Activated B cell treated with CpG ODN at 0.5 μM for 24 hours (primary cell): ENCODE data around the gene FAH. TPM values are rescaled to one million over a fixed set of nuclear protein-coding genes. Genes with fewer than 3 reads are reported as not detected.

Experiments
- ATAC-seq: fragments of 200-7000 bp; cut with Tn5 transposase; one replicate; pipeline ENCODE4 v1.10.0; 2021; ENCODE audit warnings: low read depth, mild to moderate bottlenecking, moderate library complexity
- CTCF ChIA-PET: fragments of 350-600 bp; sonication (Branson Sonifier 250); formaldehyde crosslinking; loops from one replicate; lab custom pipeline; 2021; ENCODE audit warnings: antibody characterized with exemption; lab: Charles Lee
- POLR2A ChIA-PET: fragments of 350-600 bp; sonication (Branson Sonifier 250); formaldehyde crosslinking; loops from one replicate; lab custom pipeline; 2021; ENCODE audit warnings: antibody characterized with exemption; lab: Charles Lee
- DNase-seq: peaks from one replicate; pipeline ENCODE4 v3.0.0; 2022
- H3K27ac Mint-ChIP-seq: one replicate; pipeline ENCODE4 v1.8.0; 2020; ENCODE audit warnings: mixed read lengths
- H3K27me3 Mint-ChIP-seq: one replicate; pipeline ENCODE4 v1.8.0; 2021; ENCODE audit warnings: mixed read lengths
- H3K36me3 Mint-ChIP-seq: one replicate; pipeline ENCODE4 v1.8.0; 2021; ENCODE audit warnings: low read depth, mixed read lengths
- H3K4me1 Mint-ChIP-seq: one replicate; pipeline ENCODE4 v1.8.0; 2021; ENCODE audit warnings: mixed read lengths
- H3K4me3 Mint-ChIP-seq: one replicate; pipeline ENCODE4 v1.8.0; 2020; ENCODE audit warnings: mild to moderate bottlenecking, mixed read lengths
- H3K9me3 Mint-ChIP-seq: one replicate; pipeline ENCODE4 v1.8.0; 2020; ENCODE audit warnings: mixed read lengths
- intact Hi-C: fragments of 100-400 bp; cut with micrococcal nuclease; formaldehyde crosslinking; loops from one replicate; pipeline ENCODE4 v1.15.1; 2024
- total RNA-seq: library from RNA; stranded (reverse); gene quantifications from 2 replicates; pipeline ENCODE4 v1.2.3, GENCODE V29; 2022
- TF ChIP-seq, protein P1 (sequence below): fragments of 200-600 bp; IDR thresholded peaks from one replicate; pipeline ENCODE4 v1.8.0; 2022; ENCODE audit warnings: antibody characterized with exemption, mild to moderate bottlenecking

The FAH gene
- total RNA-seq, 1 donor from 2014 or later = 8.6 TPM

DNA sequence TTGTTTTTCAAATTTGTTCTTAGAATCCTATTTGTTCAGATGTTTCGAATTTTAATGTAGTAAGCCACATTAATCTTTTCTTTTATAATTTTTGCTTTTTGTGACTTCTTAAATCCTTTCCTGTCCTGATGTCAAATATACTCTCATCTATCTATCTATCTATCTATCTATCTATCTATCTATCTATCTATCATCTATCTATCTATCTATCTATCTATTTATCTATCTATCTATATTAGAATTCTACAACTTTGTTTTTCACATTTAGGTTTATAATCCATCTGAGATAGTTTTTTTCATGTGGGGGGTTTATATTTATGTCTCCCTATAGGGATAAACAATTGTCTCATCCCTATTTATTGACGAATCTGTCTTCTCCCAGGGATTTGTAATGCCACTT, 67.2 kb downstream of the FAH start:
- Mint-ChIP-seq H3K4me1 (no peaks in the 10 kb centered on the region), H3K9me3 (no peaks in the 10 kb centered on the region), H3K27me3 (peaks cover 11% of the 10 kb centered on the region), H3K27ac (no peak overlapping the region), H3K4me3 (no peak overlapping the region), H3K36me3 (no peaks in the 10 kb centered on the region)
- intact Hi-C loops = no loop called here
- CTCF ChIA-PET = no interaction called here
- no peak for ATAC-seq
- TF ChIP-seq, protein P1, sequence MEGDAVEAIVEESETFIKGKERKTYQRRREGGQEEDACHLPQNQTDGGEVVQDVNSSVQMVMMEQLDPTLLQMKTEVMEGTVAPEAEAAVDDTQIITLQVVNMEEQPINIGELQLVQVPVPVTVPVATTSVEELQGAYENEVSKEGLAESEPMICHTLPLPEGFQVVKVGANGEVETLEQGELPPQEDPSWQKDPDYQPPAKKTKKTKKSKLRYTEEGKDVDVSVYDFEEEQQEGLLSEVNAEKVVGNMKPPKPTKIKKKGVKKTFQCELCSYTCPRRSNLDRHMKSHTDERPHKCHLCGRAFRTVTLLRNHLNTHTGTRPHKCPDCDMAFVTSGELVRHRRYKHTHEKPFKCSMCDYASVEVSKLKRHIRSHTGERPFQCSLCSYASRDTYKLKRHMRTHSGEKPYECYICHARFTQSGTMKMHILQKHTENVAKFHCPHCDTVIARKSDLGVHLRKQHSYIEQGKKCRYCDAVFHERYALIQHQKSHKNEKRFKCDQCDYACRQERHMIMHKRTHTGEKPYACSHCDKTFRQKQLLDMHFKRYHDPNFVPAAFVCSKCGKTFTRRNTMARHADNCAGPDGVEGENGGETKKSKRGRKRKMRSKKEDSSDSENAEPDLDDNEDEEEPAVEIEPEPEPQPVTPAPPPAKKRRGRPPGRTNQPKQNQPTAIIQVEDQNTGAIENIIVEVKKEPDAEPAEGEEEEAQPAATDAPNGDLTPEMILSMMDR = no peak
- POLR2A ChIA-PET = no interaction called here
- DNase-seq = no peak

DNA sequence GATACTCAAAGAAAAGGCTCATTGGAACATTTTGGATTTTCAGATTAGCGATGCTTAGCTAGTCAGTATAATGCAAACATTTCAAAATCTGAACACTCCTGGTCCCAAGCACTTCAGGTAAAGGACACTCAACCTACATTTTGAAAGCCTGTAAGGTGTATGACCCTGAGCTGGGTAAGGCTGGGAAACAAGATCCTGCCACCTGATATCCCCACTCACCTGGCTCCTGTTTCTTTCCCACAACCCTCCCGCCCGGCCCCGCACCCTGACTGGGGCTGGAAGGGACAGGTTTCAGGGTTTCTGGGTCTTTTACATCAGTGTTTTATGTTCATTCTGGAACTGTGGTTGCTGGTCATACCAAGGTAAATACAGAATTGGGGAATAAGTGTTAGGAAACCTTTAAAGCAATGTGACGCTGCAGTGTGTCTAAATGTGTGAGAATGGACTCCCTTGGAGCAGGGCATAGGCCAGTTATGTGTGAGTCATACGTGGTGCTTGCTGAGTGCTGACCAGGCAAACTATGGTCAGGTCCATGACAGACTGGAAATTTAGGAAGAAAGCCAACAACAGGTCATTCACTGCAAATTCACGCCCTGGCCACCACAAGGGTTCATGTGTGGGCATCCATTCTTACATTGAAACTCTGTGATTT, 76.3 kb downstream of the FAH start:
- POLR2A ChIA-PET = no interaction called here
- Mint-ChIP-seq H3K36me3 (no peaks in the 10 kb centered on the region), H3K27ac (no peak overlapping the region), H3K4me1 (no peaks in the 10 kb centered on the region), H3K27me3 (peaks cover 44% of the 10 kb centered on the region), H3K4me3 (no peak overlapping the region), H3K9me3 (peaks cover 4% of the 10 kb centered on the region)
- TF ChIP-seq, protein P1 = no peak
- ATAC-seq (no peak), DNase-seq (no peak)
- CTCF ChIA-PET = no interaction called here
- intact Hi-C loops = no loop called here

GRCh38 chr15:80231371-80231770, 78.6 kb downstream of the FAH start:
- ChIA-PET POLR2A (no interaction called here), CTCF (no interaction called here)
- ATAC-seq = no peak
- H3K27me3 Mint-ChIP-seq = peaks cover 38% of the 10 kb centered on the region
- TF ChIP-seq, protein P1 = no peak
- H3K27ac Mint-ChIP-seq = no peak overlapping the region
- H3K4me3 Mint-ChIP-seq = no peak overlapping the region
- H3K9me3 Mint-ChIP-seq = no peaks in the 10 kb centered on the region
- H3K36me3 Mint-ChIP-seq = no peaks in the 10 kb centered on the region
- DNase-seq = no peak
- H3K4me1 Mint-ChIP-seq = no peaks in the 10 kb centered on the region
- intact Hi-C loops = no loop called here

GRCh38 chr15:80233581-80233980, 80.8 kb downstream of the FAH start:
- no peaks in the 10 kb centered on the region for H3K4me1 Mint-ChIP-seq
- TF ChIP-seq, protein P1 = no peak
- no peak for DNase-seq
- no peaks in the 10 kb centered on the region for H3K36me3 Mint-ChIP-seq
- H3K27ac Mint-ChIP-seq = no peak overlapping the region
- no peak for ATAC-seq
- no peak overlapping the region for H3K4me3 Mint-ChIP-seq
- CTCF ChIA-PET = interaction anchor here (2.5 kb wide), 1 partner anchor 852 kb away, joined by 8 read pairs; no protein-coding TSS in a partner anchor
- POLR2A ChIA-PET = interaction anchor here (0.6 kb wide), 1 partner anchor 874 kb away, joined by 4 read pairs; no protein-coding TSS in a partner anchor
- H3K9me3 Mint-ChIP-seq = no peaks in the 10 kb centered on the region
- H3K27me3 Mint-ChIP-seq = peaks cover 31% of the 10 kb centered on the region
- intact Hi-C loops = no loop called here

DNA sequence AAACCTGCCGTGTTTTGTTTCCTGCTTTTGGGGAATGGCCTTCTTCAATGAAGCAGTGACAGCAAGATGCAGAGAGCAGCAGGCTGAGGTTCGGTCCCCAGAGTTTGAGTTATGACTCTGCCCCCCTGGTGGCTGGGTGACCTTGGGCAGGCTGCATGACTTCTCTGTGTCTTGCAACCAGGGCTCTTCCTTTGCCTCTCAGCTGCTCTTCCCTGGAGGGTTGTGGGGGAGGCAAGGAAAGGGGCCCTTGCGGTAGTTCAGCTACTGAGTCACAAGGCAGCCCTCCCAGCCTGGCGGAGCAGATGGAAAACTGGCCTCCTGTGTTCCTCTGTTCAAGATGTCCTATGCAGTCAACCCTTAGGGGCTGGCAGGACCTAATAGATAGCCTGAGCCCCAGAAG, 82.1 kb downstream of the FAH start:
- no peak overlapping the region for H3K4me3 Mint-ChIP-seq
- CTCF ChIA-PET = interaction anchor here (1.0 to 2.5 kb wide), 2 partner anchors 853 to 855 kb away, joined by 3 to 8 read pairs; no protein-coding TSS in a partner anchor
- H3K9me3 Mint-ChIP-seq = no peaks in the 10 kb centered on the region
- ATAC-seq = no peak
- TF ChIP-seq, protein P1 = no peak
- intact Hi-C loops = no loop called here
- H3K36me3 Mint-ChIP-seq = no peaks in the 10 kb centered on the region
- POLR2A ChIA-PET = no interaction called here
- peaks cover 24% of the 10 kb centered on the region for H3K27me3 Mint-ChIP-seq
- H3K27ac Mint-ChIP-seq = no peak overlapping the region
- no peaks in the 10 kb centered on the region for H3K4me1 Mint-ChIP-seq
- no peak for DNase-seq

Other genes with a start within 250 kb of the FAH start
- gene BCL2A1, start 181.8 kb upstream of the FAH start, total RNA-seq = 181 and 189 TPM in 2 replicates
- 95.5 and 101 TPM in 2 replicates for gene ZFAND6, start 93.3 kb upstream of the FAH start, total RNA-seq
- gene CTXND1, start 99.2 kb downstream of the FAH start, total RNA-seq = not detected in 2 replicates